NT2/D1 (cell line): ENCODE results near the gene MRC2.

ENCODE experiments used
- SUZ12 ChIP-seq: IDR thresholded peaks from 2 replicates; pipeline ENCODE4 v1.6.1; 2011; ENCODE audit not compliant: insufficient read length, insufficient read depth; ENCODE audit errors: extremely low read depth
- YY1 ChIP-seq: IDR thresholded peaks from 2 replicates; pipeline ENCODE4 v1.6.1; 2011; ENCODE audit not compliant: insufficient read length, insufficient read depth
- ZNF274 ChIP-seq: IDR thresholded peaks from 2 replicates; pipeline ENCODE4 v1.6.1; 2011; ENCODE audit warnings: mild to moderate bottlenecking, low read depth, low read length

- TF ChIP-seq YY1: no peak
- no peak for TF ChIP-seq ZNF274
- no peak for TF ChIP-seq SUZ12
Measured at GRCh38 chr17:62648956-62649294, 21.5 kb downstream of the MRC2 start.
